Keratinocyte (primary cell): ENCODE measurements around the gene SPATS2. TPM values are rescaled to one million over a fixed set of nuclear protein-coding genes. Genes with fewer than 3 reads are reported as not detected.

Experiments
- DNase-seq: peaks from one replicate; pipeline ENCODE4 v3.0.0-alpha.2; 2011; ENCODE audit warnings: low read depth, missing footprints, low spot score
- FAIRE-seq: peaks from 2 replicates; lab custom pipeline; 2011; peaks lifted over from hg19 to GRCh38; lab: Jason Lieb, UNC
- H2AFZ ChIP-seq: 2 replicates; pipeline ENCODE4 v1.6.0; 2012; ENCODE audit warnings: low read length, control low read depth, inconsistent platforms; ENCODE audit not compliant: control insufficient read depth
- H3K27ac ChIP-seq: 2 replicates; pipeline ENCODE4 v1.5.1; 2011; ENCODE audit warnings: low read length; ENCODE audit not compliant: control insufficient read depth, insufficient read depth
- H3K27me3 ChIP-seq: 3 replicates; pipeline ENCODE4 v1.6.0; 2011; ENCODE audit warnings: low read length; ENCODE audit not compliant: control insufficient read depth, insufficient read depth; ENCODE audit errors: extremely low read depth
- H3K36me3 ChIP-seq, 2 experiments: 2 replicates in 1 of 2; 3 replicates in 1 of 2; pipeline ENCODE4 v1.5.1; 2011; ENCODE audit warnings: low read length in 2 of 2, mild to moderate bottlenecking in 1 of 2; ENCODE audit not compliant: control insufficient read depth in 2 of 2, insufficient read depth in 2 of 2; ENCODE audit errors: extremely low read depth in 1 of 2
- H3K4me1 ChIP-seq: 3 replicates; pipeline ENCODE4 v1.5.1; 2011; ENCODE audit warnings: low read length; ENCODE audit not compliant: control insufficient read depth, insufficient read depth; ENCODE audit errors: extremely low read depth
- H3K4me2 ChIP-seq: 3 replicates; pipeline ENCODE4 v1.6.0; 2011; ENCODE audit warnings: low read depth, low read length; ENCODE audit not compliant: control insufficient read depth, insufficient read depth; ENCODE audit errors: extremely low read depth
- H3K4me3 ChIP-seq, 3 experiments: fragments of 200-600 bp in 1 of 3; sonication (generic) in 1 of 3; 2 replicates in 2 of 3; 3 replicates in 1 of 3; pipeline ENCODE4 v1.5.1; 2011 to 2016; ENCODE audit warnings: low read length in 3 of 3, mild to moderate bottlenecking in 3 of 3, control low read depth in 2 of 3, inconsistent platforms in 1 of 3, low read depth in 1 of 3, mixed read lengths in 1 of 3, mixed run types in 1 of 3, moderate library complexity in 1 of 3; ENCODE audit not compliant: control insufficient read depth in 2 of 3, insufficient read depth in 2 of 3; ENCODE audit errors: extremely low read depth in 1 of 3
- H3K79me2 ChIP-seq: 2 replicates; pipeline ENCODE4 v1.6.0; 2012; ENCODE audit warnings: low read length; ENCODE audit not compliant: control insufficient read depth, insufficient read depth
- H3K9ac ChIP-seq: 3 replicates; pipeline ENCODE4 v1.6.0; 2011; ENCODE audit warnings: low read length; ENCODE audit not compliant: control insufficient read depth, insufficient read depth; ENCODE audit errors: extremely low read depth
- H3K9me1 ChIP-seq: 3 replicates; pipeline ENCODE4 v1.6.0; 2011; ENCODE audit warnings: low read length; ENCODE audit not compliant: control insufficient read depth, insufficient read depth; ENCODE audit errors: extremely low read depth
- H3K9me3 ChIP-seq: 2 replicates; pipeline ENCODE4 v1.5.1; 2012; ENCODE audit warnings: low read depth, low read length; ENCODE audit not compliant: control insufficient read depth
- H4K20me1 ChIP-seq: 3 replicates; pipeline ENCODE4 v1.6.0; 2011; ENCODE audit warnings: low read length; ENCODE audit not compliant: control insufficient read depth, insufficient read depth; ENCODE audit errors: extremely low read depth
- EZH2 ChIP-seq: IDR thresholded peaks from one replicate; pipeline ENCODE4 v1.6.1; 2012; ENCODE audit warnings: inconsistent platforms, mild to moderate bottlenecking, low read length, moderate library complexity
- dilution Hi-C: fragments of 300-500 bp; cut with MboI; formaldehyde crosslinking; loops from one replicate; pipeline ENCODE4 v1.7.0; 2020; ENCODE audit warnings: low sequenced_read_pairs; ENCODE audit not compliant: extremely low pct_ligation_motif_present
- polyA plus RNA-seq, 5 experiments: library from polyadenylated mRNA; depleted of rRNA in 3 of 5; stranded (reverse) in 3 of 5; stranded (forward) in 1 of 5; unstranded in 1 of 5; fragments of >200 nt; gene quantifications; 1 replicate in 1 of 5; 2 replicates in 3 of 5; 3 replicates in 1 of 5; pipeline versions ENCODE4 v1.2.1 to v1.2.3, GENCODE V29; 2011 to 2012; ENCODE audit warnings: missing spikeins in 2 of 5, low read depth in 1 of 5, low replicate concordance in 1 of 5
- TF ChIP-seq, protein P1 (sequence below), 3 experiments: IDR thresholded peaks in 1 of 3; conservative IDR thresholded peaks in 1 of 3; optimal IDR thresholded peaks in 1 of 3; 2 replicates in 2 of 3; 3 replicates in 1 of 3; pipeline versions ENCODE3 to v1.5.1; 2011; ENCODE audit warnings: low read length in 3 of 3, mild to moderate bottlenecking in 3 of 3, moderate library complexity in 2 of 3, control low read depth in 1 of 3, inconsistent platforms in 1 of 3; ENCODE audit not compliant: insufficient read depth in 2 of 3; ENCODE audit errors: extremely low read depth in 1 of 3

The SPATS2 gene
- polyA plus RNA-seq, 1 donor (not counting 4 experiments of a cell fraction or from before 2014, with no cell fraction given): 47.9 TPM

DNA sequence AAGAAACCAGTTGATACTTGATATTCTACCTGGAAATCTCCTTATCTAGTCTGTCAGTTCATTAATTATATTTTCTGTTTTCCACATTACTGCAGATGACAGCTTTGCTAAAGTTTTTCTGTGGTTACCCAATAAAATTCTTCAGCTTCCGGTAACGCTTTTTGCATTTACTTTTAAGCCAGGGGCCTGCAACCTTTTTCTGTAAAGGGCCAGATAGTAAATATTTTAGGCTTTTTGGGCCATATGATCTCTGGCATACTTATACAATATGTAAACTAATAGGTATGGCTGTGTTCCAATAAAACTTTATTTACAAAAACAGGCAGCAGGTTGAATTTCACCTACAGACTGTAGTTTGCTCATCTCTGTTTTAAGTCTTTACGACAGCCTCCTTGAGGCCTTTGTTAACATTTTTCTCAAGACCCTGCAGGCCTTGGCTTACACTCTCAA, 48.3 kb downstream of the SPATS2 start:
- no peaks in the 10 kb centered on the region for H3K9me1 ChIP-seq
- no peaks in the 10 kb centered on the region for H3K27me3 ChIP-seq
- H3K4me1 ChIP-seq: peaks cover 19% of the 10 kb centered on the region
- H3K27ac ChIP-seq: no peak overlapping the region
- H3K36me3 ChIP-seq: no peaks in the 10 kb centered on the region
- H3K4me2 ChIP-seq: no peak overlapping the region
- H3K79me2 ChIP-seq: peaks cover 12% of the 10 kb centered on the region
- FAIRE-seq (no peak), DNase-seq (no peak)
- no peaks in the 10 kb centered on the region for H4K20me1 ChIP-seq
- no peak overlapping the region for H3K9ac ChIP-seq
- no peak overlapping the region for H3K4me3 ChIP-seq
- dilution Hi-C loops: no loop called here
- no peaks in the 10 kb centered on the region for H3K9me3 ChIP-seq
- no peak overlapping the region for H2AFZ ChIP-seq
- no peak for TF ChIP-seq EZH2
- TF ChIP-seq, protein P1, sequence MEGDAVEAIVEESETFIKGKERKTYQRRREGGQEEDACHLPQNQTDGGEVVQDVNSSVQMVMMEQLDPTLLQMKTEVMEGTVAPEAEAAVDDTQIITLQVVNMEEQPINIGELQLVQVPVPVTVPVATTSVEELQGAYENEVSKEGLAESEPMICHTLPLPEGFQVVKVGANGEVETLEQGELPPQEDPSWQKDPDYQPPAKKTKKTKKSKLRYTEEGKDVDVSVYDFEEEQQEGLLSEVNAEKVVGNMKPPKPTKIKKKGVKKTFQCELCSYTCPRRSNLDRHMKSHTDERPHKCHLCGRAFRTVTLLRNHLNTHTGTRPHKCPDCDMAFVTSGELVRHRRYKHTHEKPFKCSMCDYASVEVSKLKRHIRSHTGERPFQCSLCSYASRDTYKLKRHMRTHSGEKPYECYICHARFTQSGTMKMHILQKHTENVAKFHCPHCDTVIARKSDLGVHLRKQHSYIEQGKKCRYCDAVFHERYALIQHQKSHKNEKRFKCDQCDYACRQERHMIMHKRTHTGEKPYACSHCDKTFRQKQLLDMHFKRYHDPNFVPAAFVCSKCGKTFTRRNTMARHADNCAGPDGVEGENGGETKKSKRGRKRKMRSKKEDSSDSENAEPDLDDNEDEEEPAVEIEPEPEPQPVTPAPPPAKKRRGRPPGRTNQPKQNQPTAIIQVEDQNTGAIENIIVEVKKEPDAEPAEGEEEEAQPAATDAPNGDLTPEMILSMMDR (optimal IDR thresholded peaks at IDR 0.05 in 1 of 3, IDR thresholded peaks at IDR 0.05 in 1 of 3, conservative IDR thresholded peaks at IDR 0.05 in 1 of 3; ENCODE audit: extremely low read depth in 1 of 3, insufficient read depth in 2 of 3, low read length in 3 of 3): no peak

DNA sequence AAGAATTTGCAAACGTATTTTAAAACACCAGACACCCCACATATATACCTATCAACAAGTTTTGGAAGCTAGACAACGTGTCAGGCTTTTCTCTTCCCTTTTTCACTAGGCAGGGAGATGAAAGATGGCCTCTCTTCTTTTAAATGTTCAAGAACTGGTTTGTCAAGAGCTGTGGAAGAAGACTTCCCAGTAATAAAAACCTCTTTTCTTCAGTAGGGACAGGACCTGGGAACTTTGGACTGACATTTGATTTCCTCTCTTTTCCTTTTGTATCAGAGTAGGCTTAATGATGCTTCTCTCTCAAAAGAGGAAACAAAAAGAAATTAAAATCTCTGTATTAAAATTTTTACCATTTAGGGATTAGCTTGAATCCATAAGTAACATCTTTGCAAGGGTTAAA, 49.6 kb downstream of the SPATS2 start:
- Histone ChIP-seq H3K9me3 (no peaks in the 10 kb centered on the region), H3K36me3 (no peaks in the 10 kb centered on the region), H3K79me2 (peaks cover 16% of the 10 kb centered on the region), H3K4me3 (no peak overlapping the region), H3K27me3 (no peaks in the 10 kb centered on the region), H3K9me1 (no peaks in the 10 kb centered on the region), H3K27ac (no peak overlapping the region), H3K9ac (no peak overlapping the region), H3K4me2 (no peak overlapping the region), H3K4me1 (peaks cover 19% of the 10 kb centered on the region), H4K20me1 (no peaks in the 10 kb centered on the region), H2AFZ (no peak overlapping the region)
- DNase-seq: no peak
- FAIRE-seq: no peak
- dilution Hi-C loops: no loop called here
- no peak for TF ChIP-seq EZH2
- TF ChIP-seq, protein P1 (optimal IDR thresholded peaks at IDR 0.05 in 1 of 3, IDR thresholded peaks at IDR 0.05 in 1 of 3, conservative IDR thresholded peaks at IDR 0.05 in 1 of 3; ENCODE audit: extremely low read depth in 1 of 3, insufficient read depth in 2 of 3, low read length in 3 of 3): no peak
